Upper lobe of left lung (tissue), 4 donors: ENCODE results near the gene MICAL3.

Source experiments
- EP300 ChIP-seq, 4 donors: sonication (generic); formaldehyde crosslinking; IDR thresholded peaks; one replicate each; pipeline ENCODE4 v1.5.1; 2017; ENCODE audit warnings: antibody characterized with exemption in 4 of 4, control low read depth in 2 of 4
- POLR2A ChIP-seq, 4 donors: fragments of 450-650 bp; IDR thresholded peaks; one replicate each; pipeline ENCODE4 v1.5.1; 2016 to 2017; ENCODE audit warnings: antibody characterized with exemption in 4 of 4, mild to moderate bottlenecking in 2 of 4
- POLR2AphosphoS5 ChIP-seq, 2 donors: sonication (generic); formaldehyde crosslinking; IDR thresholded peaks; one replicate each; pipeline ENCODE4 v1.5.1; 2017; ENCODE audit warnings: antibody characterized with exemption in 2 of 2
- TF ChIP-seq, protein P1 (sequence below), 6 experiments: fragments of 450-650 bp in 4 of 6; fragments of 200-600 bp in 2 of 6; sonication (generic) in 2 of 6; IDR thresholded peaks; one replicate each; pipeline ENCODE4 v1.5.1; 2016 to 2019; ENCODE audit warnings: antibody characterized with exemption in 6 of 6

DNA sequence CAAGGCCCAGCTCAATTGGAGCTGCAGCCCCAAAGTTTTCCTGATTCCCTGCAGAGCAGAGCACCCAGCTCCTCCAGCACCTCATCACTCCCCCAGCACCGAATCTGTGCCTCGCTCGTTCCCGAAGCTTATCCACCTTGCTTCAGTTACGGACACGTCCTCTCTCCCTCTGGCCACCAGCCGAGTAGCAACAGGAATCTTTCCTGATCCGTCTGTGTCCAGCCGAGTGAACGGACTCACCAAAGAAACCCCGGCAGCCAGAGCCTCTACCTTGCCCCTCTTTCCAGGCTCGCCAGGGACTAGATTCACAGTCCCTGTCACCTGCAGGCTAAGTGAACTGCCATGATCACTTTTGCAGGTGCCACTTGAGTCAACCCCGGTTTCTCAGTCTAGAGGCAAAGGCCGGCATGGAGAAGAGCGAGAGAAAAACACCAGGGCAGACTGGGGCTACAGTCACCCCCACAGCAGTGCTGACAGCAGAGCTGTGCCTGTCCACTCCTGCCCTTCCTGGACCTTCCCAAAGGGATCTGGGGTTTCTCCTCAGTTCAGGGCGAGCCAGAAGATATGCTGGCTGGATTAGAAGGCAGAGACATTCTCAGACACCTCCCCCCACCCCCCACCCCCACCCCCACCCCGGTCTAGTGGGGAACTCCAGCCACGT is 282.4 kb downstream of the MICAL3 start:
- TF ChIP-seq, protein P1, sequence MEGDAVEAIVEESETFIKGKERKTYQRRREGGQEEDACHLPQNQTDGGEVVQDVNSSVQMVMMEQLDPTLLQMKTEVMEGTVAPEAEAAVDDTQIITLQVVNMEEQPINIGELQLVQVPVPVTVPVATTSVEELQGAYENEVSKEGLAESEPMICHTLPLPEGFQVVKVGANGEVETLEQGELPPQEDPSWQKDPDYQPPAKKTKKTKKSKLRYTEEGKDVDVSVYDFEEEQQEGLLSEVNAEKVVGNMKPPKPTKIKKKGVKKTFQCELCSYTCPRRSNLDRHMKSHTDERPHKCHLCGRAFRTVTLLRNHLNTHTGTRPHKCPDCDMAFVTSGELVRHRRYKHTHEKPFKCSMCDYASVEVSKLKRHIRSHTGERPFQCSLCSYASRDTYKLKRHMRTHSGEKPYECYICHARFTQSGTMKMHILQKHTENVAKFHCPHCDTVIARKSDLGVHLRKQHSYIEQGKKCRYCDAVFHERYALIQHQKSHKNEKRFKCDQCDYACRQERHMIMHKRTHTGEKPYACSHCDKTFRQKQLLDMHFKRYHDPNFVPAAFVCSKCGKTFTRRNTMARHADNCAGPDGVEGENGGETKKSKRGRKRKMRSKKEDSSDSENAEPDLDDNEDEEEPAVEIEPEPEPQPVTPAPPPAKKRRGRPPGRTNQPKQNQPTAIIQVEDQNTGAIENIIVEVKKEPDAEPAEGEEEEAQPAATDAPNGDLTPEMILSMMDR (IDR thresholded peaks at IDR 0.05): no peak
- TF ChIP-seq EP300 (IDR thresholded peaks at IDR 0.05) (no peak), POLR2A (IDR thresholded peaks at IDR 0.05) (no peak), POLR2AphosphoS5 (IDR thresholded peaks at IDR 0.05) (no peak)
